ENCODE measurements around the gene TBC1D1. TPM values are rescaled to one million over a fixed set of nuclear protein-coding genes. Genes with fewer than 3 reads are reported as not detected.

Gene TBC1D1
- total and polyA plus RNA-seq, 2 of the 8 experiments (the other 6 are each of a cell fraction or from before 2014, with no cell fraction given) = 96.9 to 162 TPM

DNA sequence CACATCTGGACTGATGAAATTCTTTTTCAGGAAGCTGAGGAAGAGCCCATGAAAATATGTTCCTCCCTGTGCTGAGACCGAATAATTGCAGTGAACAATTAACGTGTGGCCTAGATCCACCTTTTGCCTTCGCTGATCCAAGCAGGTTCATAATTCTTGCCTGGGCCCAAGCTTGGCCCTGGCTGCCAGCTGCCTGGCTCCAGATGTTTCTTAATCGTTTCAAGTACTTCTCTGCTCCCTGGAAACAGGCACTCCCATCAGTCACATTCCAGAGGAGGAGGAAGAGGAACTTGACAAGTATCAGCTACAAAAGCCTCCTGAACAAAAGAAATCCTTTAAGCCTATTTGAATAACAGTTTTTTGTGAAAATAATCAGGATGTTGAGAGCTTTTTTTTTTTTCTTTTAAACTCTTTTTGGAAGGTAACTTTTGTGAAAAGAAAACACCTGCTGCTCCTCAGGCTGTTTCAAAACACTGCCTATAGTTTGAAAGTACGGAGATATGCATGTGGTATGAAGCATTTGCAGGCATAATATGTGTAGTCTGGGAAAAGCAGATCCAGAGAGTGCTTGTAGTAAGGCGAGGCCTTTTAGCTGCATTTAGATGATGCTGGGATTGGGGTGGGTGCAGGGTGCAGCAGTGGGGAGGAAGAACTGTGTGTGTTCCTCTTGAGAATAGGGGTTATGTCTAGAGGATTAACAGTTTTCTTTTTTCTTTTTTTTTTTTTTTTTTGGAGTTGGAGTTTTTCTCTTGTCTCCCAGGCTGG lies 223.7 kb downstream of the TBC1D1 start:
- no peak overlapping the region for H3K23ac ChIP-seq (ENCODE audit: insufficient read length)
- CTCF ChIA-PET (ENCODE audit: partially characterized antibody) = interaction anchor here (0.7 to 3.6 kb wide), 9 partner anchors 18 to 52 kb away, joined by 3 to 14 read pairs (median 3); no protein-coding TSS in a partner anchor
- H2AK5ac ChIP-seq (ENCODE audit: low read depth, low read length) = 0 out of 2 replicates have a peak overlapping the region, but pooled peaks have one; percentile 29
- H3K56ac ChIP-seq (replicated peaks; ENCODE audit: insufficient read length, low read depth, low read length) = no peak overlapping the region
- no peak overlapping the region for H4K5ac ChIP-seq (ENCODE audit: insufficient read length, low read depth, low read length)
- H2BK20ac ChIP-seq (ENCODE audit: low read length) = no peak overlapping the region
- no peak overlapping the region for H2BK12ac ChIP-seq (ENCODE audit: low read depth, low read length)
- WGBS, 2 experiments (ENCODE audit: extremely low coverage in 1 of 2, insufficient coverage in 1 of 2, insufficient read length in 1 of 2, insufficient replicate concordance in 2 of 2, low coverage in 1 of 2, low lambda C conversion rate in 2 of 2, missing lambda C conversion rate in 1 of 2) = 45% methylated on average over 6 of the region's 6 CpGs; no CpG with 5 or more reads in 1 of the 2 experiments
- no peak overlapping the region for H3K4ac ChIP-seq (replicated peaks; ENCODE audit: insufficient read length, low read depth, low read length)
- H3K4me2 ChIP-seq (ENCODE audit: insufficient read depth in 1 of 2, low read depth in 2 of 2, low read length in 2 of 2) = peak overlapping the region; percentile 42 to 43
- H2BK5ac ChIP-seq (ENCODE audit: low read depth, low read length) = peak overlapping the region; percentile 28; the same call in 1 of the 2 replicates
- POLR2A ChIA-PET (ENCODE audit: partially characterized antibody) = interaction anchor here (0.6 to 1.0 kb wide), 3 partner anchors 12 to 208 kb away, joined by 3 read pairs; no protein-coding TSS in a partner anchor
- H4K8ac ChIP-seq (ENCODE audit: extremely low read depth, insufficient read depth, low read length) = no peak overlapping the region
- H3K23me2 ChIP-seq (ENCODE audit: low read depth, low read length) = no peaks in the 10 kb centered on the region
- H3K79me2 ChIP-seq (ENCODE audit: control insufficient read depth in 1 of 2, insufficient read depth in 2 of 2, low read length in 2 of 2) = no peaks in the 10 kb centered on the region
- H3K9ac ChIP-seq (replicated peaks in 1 of 4; ENCODE audit: extremely low read depth in 1 of 4, low read depth in 3 of 4, low read length in 3 of 4) = no peak overlapping the region
- H3K4me3 ChIP-seq (ENCODE audit: extremely low read depth in 1 of 4, insufficient read depth in 2 of 4, low read depth in 3 of 4, low read length in 4 of 4) = no peak overlapping the region
- no peaks in the 10 kb centered on the region for H4K20me1 ChIP-seq (replicated peaks in 1 of 2; ENCODE audit: control insufficient read depth in 1 of 2, insufficient read depth in 2 of 2, low read length in 2 of 2)
- H3K27me3 ChIP-seq (replicated peaks in 1 of 4; ENCODE audit: control insufficient read depth in 3 of 4, extremely low read depth in 1 of 4, insufficient read depth in 3 of 4, low read length in 3 of 4) = no peaks in the 10 kb centered on the region
- no peak overlapping the region for H3K27ac ChIP-seq (ENCODE audit: low read depth, low read length)
- H2BK120ac ChIP-seq (replicated peaks; ENCODE audit: low read depth, low read length) = no peak overlapping the region
- H3K79me1 ChIP-seq (ENCODE audit: low read depth, low read length) = no peaks in the 10 kb centered on the region
- no peak overlapping the region for H3K18ac ChIP-seq (ENCODE audit: extremely low read depth, low read length)
- DNase-seq (ENCODE audit: low read depth in 1 of 2, low spot score in 2 of 2) (peak in 1 of 2 experiments; percentile 25), FAIRE-seq (no peak)
- peaks cover 2 to 27% (median 8%) of the 10 kb centered on the region in 4 experiments; a peak in 5 of 8 replicates for H3K36me3 ChIP-seq (ENCODE audit: control insufficient read depth in 2 of 4, insufficient read depth in 4 of 4, low read length in 3 of 4)
- no peak overlapping the region for H4K91ac ChIP-seq (replicated peaks; ENCODE audit: insufficient read length, low read length)
- H3K14ac ChIP-seq (ENCODE audit: insufficient read length) = no peak overlapping the region
- peaks cover 6 to 26% (median 15%) of the 10 kb centered on the region in 4 experiments; a peak in 5 of 7 replicates for H3K4me1 ChIP-seq (replicated peaks in 1 of 4; ENCODE audit: control insufficient read depth in 3 of 4, insufficient read depth in 4 of 4, low read length in 3 of 4)
- TF ChIP-seq SRF (IDR thresholded peaks at IDR 0.05; ENCODE audit: low read depth, low read length) (no peak), CEBPB (IDR thresholded peaks at IDR 0.05; ENCODE audit: low read depth, low read length) (no peak), TEAD4 (IDR thresholded peaks at IDR 0.05; ENCODE audit: low read depth, low read length) (0 out of 2 replicates have a peak, but pooled peaks have one; percentile 42), RXRA (IDR thresholded peaks at IDR 0.05; ENCODE audit: insufficient read depth, low read depth, low read length) (no peak), BRCA1 (IDR thresholded peaks at IDR 0.05; ENCODE audit: low read depth, low read length) (no peak), SP2 (IDR thresholded peaks at IDR 0.05; ENCODE audit: low read length) (no peak), NANOG (IDR thresholded peaks at IDR 0.05; ENCODE audit: insufficient read depth, low read depth, low read length, poor library complexity, severe bottlenecking) (peak; percentile 75), TCF12 (IDR thresholded peaks at IDR 0.05; ENCODE audit: low read depth, low read length) (peak; percentile 74; the same call in 1 of the 2 replicates)
- no peak overlapping the region for H2AFZ ChIP-seq (ENCODE audit: low read length)
- no peak overlapping the region for H2BK15ac ChIP-seq (ENCODE audit: low read length)
- no peaks in the 10 kb centered on the region for H3K9me3 ChIP-seq (ENCODE audit: insufficient read depth in 2 of 2, low read depth in 1 of 2, low read length in 1 of 2)
